Left ventricle myocardium inferior (tissue), 1 donor: ENCODE measurements around the gene LHFPL4. TPM values are rescaled to one million over a fixed set of nuclear protein-coding genes. Genes with fewer than 3 reads are reported as not detected.

Experiments used
- DNase-seq: peaks from one replicate; pipeline ENCODE4 v3.0.0-alpha.2; 2020
- H3K27ac ChIP-seq: fragments of 200-600 bp; replicated peaks from 2 replicates; pipeline ENCODE4 v1.8.0; 2021
- H3K27me3 ChIP-seq: fragments of 200-600 bp; 2 replicates; pipeline ENCODE4 v1.8.0; 2021; ENCODE audit warnings: low read depth
- H3K36me3 ChIP-seq: fragments of 200-600 bp; 2 replicates; pipeline ENCODE4 v1.8.0; 2021
- H3K4me1 ChIP-seq: fragments of 200-600 bp; 2 replicates; pipeline ENCODE4 v1.8.0; 2021
- H3K4me3 ChIP-seq: fragments of 200-600 bp; 2 replicates; pipeline ENCODE4 v1.8.0; 2021; ENCODE audit warnings: mild to moderate bottlenecking, moderate library complexity
- H3K9me3 ChIP-seq: fragments of 200-600 bp; replicated peaks from 2 replicates; pipeline ENCODE4 v1.8.0; 2021
- intact Hi-C: fragments of 100-400 bp; cut with micrococcal nuclease; formaldehyde crosslinking; loops from one replicate; pipeline ENCODE4 v1.11.0; 2022
- total RNA-seq: library from RNA; stranded (reverse); fragmentation: NEBNext Ultra II Directional; extraction: Animal tissue kit (Norgen Biotek cat#: 25700); gene quantifications from one replicate; pipeline ENCODE4 v1.2.1, GENCODE V29; 2021
- TF ChIP-seq, protein P1 (sequence below): fragments of 200-600 bp; IDR thresholded peaks from 2 replicates; pipeline ENCODE4 v1.8.0; 2021; ENCODE audit warnings: antibody characterized with exemption, mild to moderate bottlenecking, borderline replicate concordance
- donor health status: DM: no; HTN: yes; CAD: no; lungs with severe emphysema.

The LHFPL4 gene
- total RNA-seq, 1 donor from 2014 or later, result not detected

DNA sequence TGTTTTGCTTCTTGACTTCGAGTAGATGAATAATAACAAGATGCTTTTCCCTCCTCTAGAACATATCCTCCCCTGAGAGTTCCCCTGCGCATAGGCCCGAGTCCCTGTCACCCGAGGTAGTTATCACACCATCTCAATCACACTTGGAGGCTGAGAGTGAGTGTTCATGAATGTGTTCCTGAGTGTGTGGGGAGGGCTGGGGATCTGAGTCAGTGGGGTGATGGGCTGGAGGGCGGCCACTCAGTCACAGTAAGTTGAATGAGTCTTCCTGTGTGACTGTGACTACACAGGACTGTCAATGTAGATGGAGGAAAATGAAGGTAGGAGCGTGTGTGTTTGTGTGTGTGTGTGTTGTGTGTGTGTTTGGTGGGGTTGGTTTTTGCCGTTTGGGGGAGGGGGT lies 85.2 kb downstream of the LHFPL4 start:
- Histone ChIP-seq H3K4me3 (no peak overlapping the region), H3K36me3 (peaks cover 98% of the 10 kb centered on the region), H3K4me1 (no peaks in the 10 kb centered on the region), H3K27me3 (no peaks in the 10 kb centered on the region), H3K27ac (no peak overlapping the region), H3K9me3 (no peaks in the 10 kb centered on the region)
- DNase-seq, result no peak
- TF ChIP-seq, protein P1, sequence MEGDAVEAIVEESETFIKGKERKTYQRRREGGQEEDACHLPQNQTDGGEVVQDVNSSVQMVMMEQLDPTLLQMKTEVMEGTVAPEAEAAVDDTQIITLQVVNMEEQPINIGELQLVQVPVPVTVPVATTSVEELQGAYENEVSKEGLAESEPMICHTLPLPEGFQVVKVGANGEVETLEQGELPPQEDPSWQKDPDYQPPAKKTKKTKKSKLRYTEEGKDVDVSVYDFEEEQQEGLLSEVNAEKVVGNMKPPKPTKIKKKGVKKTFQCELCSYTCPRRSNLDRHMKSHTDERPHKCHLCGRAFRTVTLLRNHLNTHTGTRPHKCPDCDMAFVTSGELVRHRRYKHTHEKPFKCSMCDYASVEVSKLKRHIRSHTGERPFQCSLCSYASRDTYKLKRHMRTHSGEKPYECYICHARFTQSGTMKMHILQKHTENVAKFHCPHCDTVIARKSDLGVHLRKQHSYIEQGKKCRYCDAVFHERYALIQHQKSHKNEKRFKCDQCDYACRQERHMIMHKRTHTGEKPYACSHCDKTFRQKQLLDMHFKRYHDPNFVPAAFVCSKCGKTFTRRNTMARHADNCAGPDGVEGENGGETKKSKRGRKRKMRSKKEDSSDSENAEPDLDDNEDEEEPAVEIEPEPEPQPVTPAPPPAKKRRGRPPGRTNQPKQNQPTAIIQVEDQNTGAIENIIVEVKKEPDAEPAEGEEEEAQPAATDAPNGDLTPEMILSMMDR, result no peak
- intact Hi-C loops, result no loop called here

DNA sequence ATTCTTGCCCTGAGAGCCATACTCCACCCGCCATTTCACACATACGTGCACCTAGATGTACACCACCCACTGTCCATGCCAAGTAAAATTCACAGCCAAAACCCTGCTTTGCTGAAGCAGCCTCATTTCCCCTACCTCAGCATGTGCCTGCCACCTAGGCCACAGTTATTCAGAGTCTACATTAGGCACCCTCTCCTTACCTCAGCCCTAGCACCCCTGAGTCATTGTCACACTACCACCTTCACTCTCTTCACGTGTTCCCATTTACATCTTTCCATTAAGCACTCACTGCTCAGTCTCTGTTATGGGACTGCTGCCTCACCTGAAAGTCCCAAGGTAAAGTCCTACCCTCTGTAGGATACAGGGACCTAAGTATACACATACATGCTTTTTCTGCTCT lies 86.2 kb downstream of the LHFPL4 start:
- H3K36me3 ChIP-seq, result peaks cover 98% of the 10 kb centered on the region
- no peak overlapping the region for H3K27ac ChIP-seq
- H3K9me3 ChIP-seq, result no peaks in the 10 kb centered on the region
- TF ChIP-seq, protein P1, result no peak
- H3K4me3 ChIP-seq, result no peak overlapping the region
- intact Hi-C loops, result no loop called here
- no peaks in the 10 kb centered on the region for H3K4me1 ChIP-seq
- no peaks in the 10 kb centered on the region for H3K27me3 ChIP-seq
- no peak for DNase-seq

DNA sequence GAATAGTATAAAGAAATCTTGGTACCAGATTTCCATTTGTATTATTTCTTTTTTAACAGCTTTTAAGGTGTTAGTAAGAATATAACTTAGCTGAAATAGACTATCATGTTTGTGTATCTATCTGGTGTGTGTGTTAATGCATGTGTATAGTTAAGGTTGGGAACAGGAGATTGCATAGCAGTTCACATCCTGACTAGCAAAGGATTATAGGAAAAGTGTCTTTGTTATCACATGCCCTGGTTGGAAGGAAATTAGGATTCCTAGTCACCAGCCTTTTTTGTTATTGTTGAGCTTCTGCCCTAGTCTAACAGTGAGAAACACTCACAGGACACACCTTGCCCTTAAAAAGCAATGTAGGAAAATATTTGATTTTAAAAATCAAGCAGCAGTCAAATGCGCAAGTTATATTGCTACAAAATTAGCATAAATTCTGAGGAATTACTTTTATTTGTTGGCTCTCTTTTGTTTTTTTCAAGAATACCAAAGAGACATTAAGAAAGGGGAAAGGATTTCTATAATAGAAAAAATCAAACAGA lies 98.0 kb downstream of the LHFPL4 start:
- DNase-seq, result no peak
- intact Hi-C loops, result no loop called here
- Histone ChIP-seq H3K4me1 (no peaks in the 10 kb centered on the region), H3K27me3 (no peaks in the 10 kb centered on the region), H3K9me3 (no peaks in the 10 kb centered on the region), H3K27ac (no peak overlapping the region), H3K4me3 (no peak overlapping the region), H3K36me3 (peaks cover 90% of the 10 kb centered on the region)
- TF ChIP-seq, protein P1, result no peak

GRCh38 chr3:9452417-9452816 lies 101.2 kb downstream of the LHFPL4 start:
- H3K36me3 ChIP-seq, result peaks cover 95% of the 10 kb centered on the region
- no peak overlapping the region for H3K27ac ChIP-seq
- intact Hi-C loops, result no loop called here

DNA sequence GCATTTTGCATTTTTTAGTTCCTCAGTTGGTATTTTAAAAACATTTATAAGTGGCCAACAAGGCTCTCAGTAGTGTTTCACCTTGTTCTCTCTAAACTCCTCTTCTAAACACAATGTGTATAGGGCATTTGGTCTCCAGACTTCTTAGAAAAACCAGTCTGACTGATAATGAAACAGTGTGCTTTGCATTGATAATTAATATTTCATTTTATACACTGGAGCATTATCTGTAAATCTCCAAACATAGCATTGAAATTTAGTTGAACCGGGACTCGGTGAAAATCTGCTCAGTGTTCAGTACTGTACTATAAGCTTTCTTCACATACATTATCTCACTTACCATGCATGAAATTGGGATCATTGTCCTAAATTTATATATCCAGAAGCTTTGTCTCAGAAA lies 102.6 kb downstream of the LHFPL4 start:
- intact Hi-C loops, result no loop called here
- Histone ChIP-seq H3K4me1 (no peaks in the 10 kb centered on the region), H3K36me3 (peaks cover 95% of the 10 kb centered on the region), H3K9me3 (no peaks in the 10 kb centered on the region), H3K27ac (no peak overlapping the region), H3K4me3 (no peak overlapping the region), H3K27me3 (no peaks in the 10 kb centered on the region)
- TF ChIP-seq, protein P1, result no peak
- DNase-seq, result no peak

More at GRCh38 chr3:9452417-9452816, 101.2 kb downstream of the LHFPL4 start:
- TF ChIP-seq, protein P1, result no peak
- no peaks in the 10 kb centered on the region for H3K9me3 ChIP-seq
- DNase-seq, result no peak
- H3K4me3 ChIP-seq, result no peak overlapping the region
- no peaks in the 10 kb centered on the region for H3K27me3 ChIP-seq
- H3K4me1 ChIP-seq, result no peaks in the 10 kb centered on the region

- no peak for DNase-seq
- Histone ChIP-seq H3K27ac (no peak overlapping the region), H3K27me3 (no peaks in the 10 kb centered on the region), H3K4me3 (no peak overlapping the region), H3K4me1 (no peaks in the 10 kb centered on the region), H3K9me3 (no peaks in the 10 kb centered on the region), H3K36me3 (peaks cover 95% of the 10 kb centered on the region)
- intact Hi-C loops, result no loop called here
- TF ChIP-seq, protein P1, result no peak
Observed at GRCh38 chr3:9450126-9450525, 103.5 kb downstream of the LHFPL4 start.
